Left ventricle myocardium inferior (tissue), 1 donor: Measurements from ENCODE around the gene ACTA2. TPM values are rescaled to one million over a fixed set of nuclear protein-coding genes. Genes with fewer than 3 reads are reported as not detected.

Experiments
- DNase-seq: peaks from one replicate; pipeline ENCODE4 v3.0.0-alpha.2; 2020
- H3K27ac ChIP-seq: fragments of 200-600 bp; replicated peaks from 2 replicates; pipeline ENCODE4 v1.8.0; 2021
- H3K27me3 ChIP-seq: fragments of 200-600 bp; 2 replicates; pipeline ENCODE4 v1.8.0; 2021; ENCODE audit warnings: low read depth
- H3K36me3 ChIP-seq: fragments of 200-600 bp; 2 replicates; pipeline ENCODE4 v1.8.0; 2021
- H3K4me1 ChIP-seq: fragments of 200-600 bp; 2 replicates; pipeline ENCODE4 v1.8.0; 2021
- H3K4me3 ChIP-seq: fragments of 200-600 bp; 2 replicates; pipeline ENCODE4 v1.8.0; 2021; ENCODE audit warnings: mild to moderate bottlenecking, moderate library complexity
- H3K9me3 ChIP-seq: fragments of 200-600 bp; replicated peaks from 2 replicates; pipeline ENCODE4 v1.8.0; 2021
- CTCF ChIP-seq: fragments of 200-600 bp; IDR thresholded peaks from 2 replicates; pipeline ENCODE4 v1.8.0; 2021; ENCODE audit warnings: antibody characterized with exemption, mild to moderate bottlenecking, borderline replicate concordance
- intact Hi-C: fragments of 100-400 bp; cut with micrococcal nuclease; formaldehyde crosslinking; loops from one replicate; pipeline ENCODE4 v1.11.0; 2022
- total RNA-seq: library from RNA; stranded (reverse); fragmentation: NEBNext Ultra II Directional; extraction: Animal tissue kit (Norgen Biotek cat#: 25700); gene quantifications from one replicate; pipeline ENCODE4 v1.2.1, GENCODE V29; 2021
- donor health status: DM: no; HTN: yes; CAD: no; lungs with severe emphysema.

ACTA2 gene
- total RNA-seq, 1 donor from 2014 or later, result 89.4 TPM

DNA sequence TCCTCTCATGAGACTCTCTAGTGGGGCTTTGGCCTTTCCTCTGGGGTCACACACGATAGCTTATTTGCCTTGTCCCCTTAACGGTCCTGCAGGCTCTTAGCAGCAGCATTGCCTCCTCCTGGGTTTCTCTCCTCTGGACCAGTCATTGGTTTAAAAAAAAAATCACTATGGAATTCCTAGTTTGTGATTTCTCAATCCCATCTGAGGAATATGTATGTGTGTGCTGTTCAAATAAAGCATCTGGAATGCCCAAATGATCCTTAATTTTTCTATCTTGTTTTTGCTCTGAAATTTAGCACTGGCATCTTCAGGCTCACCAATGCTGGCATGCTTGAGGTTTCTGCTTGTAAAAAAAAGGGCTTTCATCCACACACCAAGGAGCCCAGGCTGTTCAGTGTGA lies 30.5 kb downstream of the ACTA2 start:
- H3K36me3 ChIP-seq, result no peaks in the 10 kb centered on the region
- no peak overlapping the region for H3K4me3 ChIP-seq
- TF ChIP-seq CTCF, result no peak

GRCh38 chr10:88920986-88921593 lies 31.5 kb downstream of the ACTA2 start:
- peak overlapping the region; percentile 3 for H3K27ac ChIP-seq
- DNase-seq, result no peak
- no peak for TF ChIP-seq CTCF

More for the DNA sequence above, 30.5 kb downstream of the ACTA2 start:
- H3K4me1 ChIP-seq, result peaks cover 29% of the 10 kb centered on the region
- H3K9me3 ChIP-seq, result no peaks in the 10 kb centered on the region
- intact Hi-C loops, result no loop called here
- no peak overlapping the region for H3K27ac ChIP-seq
- H3K27me3 ChIP-seq, result no peaks in the 10 kb centered on the region
- no peak for DNase-seq

GRCh38 chr10:88920198-88920597 lies 32.4 kb downstream of the ACTA2 start:
- no peaks in the 10 kb centered on the region for H3K36me3 ChIP-seq
- no peak for DNase-seq
- intact Hi-C loops, result no loop called here
- H3K27ac ChIP-seq, result no peak overlapping the region
- H3K4me3 ChIP-seq, result no peak overlapping the region
- H3K27me3 ChIP-seq, result no peaks in the 10 kb centered on the region
- no peak for TF ChIP-seq CTCF
- peaks cover 16% of the 10 kb centered on the region for H3K4me1 ChIP-seq
- H3K9me3 ChIP-seq, result no peaks in the 10 kb centered on the region

More at GRCh38 chr10:88920986-88921593, 31.5 kb downstream of the ACTA2 start:
- Histone ChIP-seq H3K4me3 (no peak overlapping the region), H3K4me1 (peaks cover 20% of the 10 kb centered on the region), H3K27me3 (no peaks in the 10 kb centered on the region), H3K9me3 (no peaks in the 10 kb centered on the region), H3K36me3 (no peaks in the 10 kb centered on the region)
- intact Hi-C loops, result no loop called here

DNA sequence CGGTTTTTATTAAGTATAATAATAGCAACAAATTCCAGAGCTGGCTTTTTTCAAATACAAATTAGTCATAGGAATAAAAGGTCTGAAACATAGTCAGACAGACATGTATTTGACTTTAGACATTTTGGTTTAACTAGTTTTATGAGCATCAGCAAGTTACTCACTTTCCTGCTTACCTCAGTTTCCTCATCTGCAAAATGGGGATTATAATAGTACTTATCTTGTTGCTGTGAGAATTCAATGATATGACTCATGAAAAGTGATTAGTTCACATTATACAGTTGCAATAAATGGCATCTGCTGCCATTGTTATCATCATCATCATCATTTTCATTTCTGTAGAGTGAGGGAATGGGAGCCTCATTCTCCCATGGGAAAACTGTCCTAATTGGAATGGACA lies 33.5 kb downstream of the ACTA2 start:
- no peaks in the 10 kb centered on the region for H3K27me3 ChIP-seq
- no peaks in the 10 kb centered on the region for H3K36me3 ChIP-seq
- intact Hi-C loops, result no loop called here
- TF ChIP-seq CTCF, result no peak
- H3K4me3 ChIP-seq, result no peak overlapping the region
- H3K27ac ChIP-seq, result no peak overlapping the region
- no peak for DNase-seq
- H3K9me3 ChIP-seq, result no peaks in the 10 kb centered on the region
- H3K4me1 ChIP-seq, result peaks cover 15% of the 10 kb centered on the region

- Histone ChIP-seq H3K27ac (no peak overlapping the region), H3K4me3 (no peak overlapping the region), H3K4me1 (peaks cover 15% of the 10 kb centered on the region), H3K27me3 (no peaks in the 10 kb centered on the region), H3K36me3 (no peaks in the 10 kb centered on the region), H3K9me3 (no peaks in the 10 kb centered on the region)
- intact Hi-C loops, result no loop called here
- TF ChIP-seq CTCF, result no peak
- no peak for DNase-seq
These were observed 34.2 kb downstream of the ACTA2 start for GRCh38 chr10:88918191-88918905.
